GM06990 (cell line): ENCODE results near the gene CPXM1.

Experiments
- DNase-seq: peaks from one replicate; pipeline ENCODE4 v3.0.0-alpha.2; 2011; ENCODE audit not compliant: insufficient read length; ENCODE audit errors: extremely low read depth
- H3K27me3 ChIP-seq: replicated peaks from 2 replicates; pipeline ENCODE4 v1.6.0; 2011; ENCODE audit warnings: low read length; ENCODE audit not compliant: control insufficient read depth, insufficient read depth
- H3K36me3 ChIP-seq: 2 replicates; pipeline ENCODE4 v1.5.1; 2011; ENCODE audit warnings: low read length; ENCODE audit not compliant: control insufficient read depth, insufficient read depth
- H3K4me3 ChIP-seq: replicated peaks from 2 replicates; pipeline ENCODE4 v1.5.1; 2011; ENCODE audit warnings: low read depth, mild to moderate bottlenecking, control low read depth, low read length
- TF ChIP-seq, protein P1 (sequence below): IDR thresholded peaks from 2 replicates; pipeline ENCODE4 v1.5.1; 2011; ENCODE audit warnings: low read length, control low read depth, mild to moderate bottlenecking, inconsistent platforms; ENCODE audit not compliant: insufficient read depth, poor library complexity, severe bottlenecking

The CPXM1 gene

DNA sequence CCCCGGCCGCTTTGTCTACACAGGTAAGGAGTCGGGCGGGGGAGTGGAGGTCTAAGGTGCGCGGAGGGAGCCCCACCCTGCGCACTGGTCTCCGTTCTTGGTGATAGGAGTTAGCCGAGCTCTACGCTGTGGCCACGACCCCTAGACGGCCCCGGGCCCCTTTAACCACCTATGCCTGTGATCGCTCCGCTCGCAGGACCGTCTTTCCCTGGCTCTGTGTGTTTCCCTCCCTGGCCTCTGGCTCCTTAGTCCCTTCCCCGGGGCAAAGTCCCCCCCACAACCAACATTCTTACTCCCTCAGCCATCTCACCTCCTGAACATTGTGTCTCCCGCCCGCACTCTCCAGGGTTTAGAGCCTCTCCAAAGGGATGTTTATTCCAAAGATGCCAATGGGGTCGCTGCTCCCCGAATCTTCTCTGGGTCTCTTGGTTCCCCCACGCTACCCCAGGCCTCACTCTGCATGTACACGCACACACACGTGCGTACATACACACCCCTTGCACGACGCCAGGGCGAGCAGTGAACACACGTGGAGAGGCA, 50.4 kb downstream of the CPXM1 start:
- no peak overlapping the region for H3K4me3 ChIP-seq
- TF ChIP-seq, protein P1, sequence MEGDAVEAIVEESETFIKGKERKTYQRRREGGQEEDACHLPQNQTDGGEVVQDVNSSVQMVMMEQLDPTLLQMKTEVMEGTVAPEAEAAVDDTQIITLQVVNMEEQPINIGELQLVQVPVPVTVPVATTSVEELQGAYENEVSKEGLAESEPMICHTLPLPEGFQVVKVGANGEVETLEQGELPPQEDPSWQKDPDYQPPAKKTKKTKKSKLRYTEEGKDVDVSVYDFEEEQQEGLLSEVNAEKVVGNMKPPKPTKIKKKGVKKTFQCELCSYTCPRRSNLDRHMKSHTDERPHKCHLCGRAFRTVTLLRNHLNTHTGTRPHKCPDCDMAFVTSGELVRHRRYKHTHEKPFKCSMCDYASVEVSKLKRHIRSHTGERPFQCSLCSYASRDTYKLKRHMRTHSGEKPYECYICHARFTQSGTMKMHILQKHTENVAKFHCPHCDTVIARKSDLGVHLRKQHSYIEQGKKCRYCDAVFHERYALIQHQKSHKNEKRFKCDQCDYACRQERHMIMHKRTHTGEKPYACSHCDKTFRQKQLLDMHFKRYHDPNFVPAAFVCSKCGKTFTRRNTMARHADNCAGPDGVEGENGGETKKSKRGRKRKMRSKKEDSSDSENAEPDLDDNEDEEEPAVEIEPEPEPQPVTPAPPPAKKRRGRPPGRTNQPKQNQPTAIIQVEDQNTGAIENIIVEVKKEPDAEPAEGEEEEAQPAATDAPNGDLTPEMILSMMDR, result no peak
- H3K36me3 ChIP-seq, result no peaks in the 10 kb centered on the region
- H3K27me3 ChIP-seq, result peaks cover 2% of the 10 kb centered on the region; the same call in 1 of the 2 replicates
- no peak for DNase-seq

DNA sequence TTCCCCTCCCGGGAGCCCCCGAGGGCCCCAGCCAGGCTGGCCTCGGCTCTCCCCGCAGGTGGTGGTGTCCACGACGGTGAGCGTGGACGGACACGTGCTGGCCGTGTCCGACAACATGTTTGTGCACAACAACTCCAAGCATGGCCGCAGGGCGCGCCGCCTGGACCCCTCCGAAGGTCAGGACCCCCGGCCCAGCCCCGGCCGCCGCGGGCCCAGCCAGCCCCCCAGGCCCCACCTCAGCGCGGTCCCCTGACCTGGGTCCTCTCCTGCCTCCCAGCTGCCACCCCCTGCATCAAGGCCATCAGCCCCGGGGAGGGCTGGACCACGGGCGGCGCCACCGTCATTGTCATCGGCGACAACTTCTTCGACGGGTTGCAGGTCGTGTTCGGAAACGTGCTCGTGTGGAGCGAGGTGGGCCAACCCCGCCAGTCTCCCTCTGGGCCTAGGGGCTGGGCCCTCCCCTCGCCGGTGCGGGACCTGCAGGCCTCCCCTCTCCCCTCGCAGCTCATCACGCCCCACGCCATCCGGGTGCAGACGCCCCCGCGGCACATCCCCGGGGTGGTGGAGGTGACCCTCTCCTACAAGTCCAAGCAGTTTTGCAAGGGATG, 51.0 kb downstream of the CPXM1 start:
- Histone ChIP-seq H3K27me3 (peaks cover 2% of the 10 kb centered on the region; the same call in 1 of the 2 replicates), H3K36me3 (no peaks in the 10 kb centered on the region), H3K4me3 (no peak overlapping the region)
- TF ChIP-seq, protein P1, result no peak
- DNase-seq, result no peak

DNA sequence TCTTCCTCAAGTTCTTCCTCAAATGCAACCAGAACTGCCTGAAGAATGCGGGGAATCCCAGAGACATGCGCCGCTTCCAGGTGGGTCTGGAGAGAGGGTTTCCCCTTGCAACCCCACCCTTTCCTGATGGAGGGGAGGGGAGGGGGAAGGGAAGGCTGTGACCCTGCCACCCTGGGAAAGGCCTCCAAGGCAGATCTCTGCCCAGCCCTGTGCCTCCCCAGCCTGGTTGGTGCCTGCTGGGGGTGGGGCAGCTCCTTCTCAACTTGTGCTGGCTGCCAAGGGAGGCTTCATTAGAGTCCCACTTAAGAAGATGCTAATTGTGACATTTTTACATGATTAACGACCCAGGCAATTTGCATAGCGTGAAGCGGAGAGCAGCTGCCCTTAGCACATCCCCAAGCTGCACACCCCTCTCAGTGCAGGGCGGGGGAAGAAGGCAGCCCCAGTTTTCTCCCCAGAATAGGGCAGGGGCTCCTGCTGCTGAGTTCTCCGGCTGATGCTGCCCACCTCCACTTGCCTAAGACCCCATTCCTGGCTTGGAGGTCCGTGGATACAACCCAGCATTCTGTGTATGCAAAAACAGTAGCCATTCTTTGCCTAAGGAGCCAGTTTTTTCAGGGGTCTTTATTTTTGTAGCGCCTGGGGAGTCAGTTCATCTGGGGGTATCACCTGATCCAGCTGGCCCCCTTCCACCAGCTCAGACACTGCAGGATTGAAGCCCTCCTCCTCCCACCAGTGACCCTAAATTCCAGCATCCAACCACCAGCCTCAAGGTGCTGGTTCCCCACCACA, 51.7 kb downstream of the CPXM1 start:
- DNase-seq, result no peak
- no peak overlapping the region for H3K4me3 ChIP-seq
- H3K27me3 ChIP-seq, result peaks cover 2% of the 10 kb centered on the region; the same call in 1 of the 2 replicates
- no peaks in the 10 kb centered on the region for H3K36me3 ChIP-seq
- TF ChIP-seq, protein P1, result no peak

DNA sequence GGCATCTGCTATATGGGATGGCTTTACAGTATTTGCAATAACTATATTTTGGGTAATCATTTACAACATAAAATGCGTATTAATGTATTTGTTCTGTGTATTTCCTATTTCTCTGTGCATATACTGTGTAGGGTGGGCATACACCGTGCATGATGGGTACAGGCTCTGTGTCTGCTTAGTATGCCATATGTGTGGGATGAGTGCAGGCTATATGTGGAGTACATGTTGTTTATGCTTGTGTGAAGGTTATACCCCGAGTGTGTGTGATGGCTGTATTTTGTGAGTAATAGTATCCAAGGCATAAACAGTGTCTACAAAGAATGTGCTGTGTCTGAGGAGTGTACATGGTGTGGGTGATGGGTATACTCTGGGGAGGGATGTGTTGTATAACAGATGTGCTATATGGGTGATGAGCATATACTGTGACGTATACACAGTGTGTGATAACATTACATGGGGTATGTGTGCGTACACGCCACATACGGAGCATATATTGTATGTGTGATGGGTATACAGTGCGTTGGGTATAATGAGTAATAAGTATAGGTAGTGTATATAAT, 52.7 kb downstream of the CPXM1 start:
- TF ChIP-seq, protein P1, result no peak
- Histone ChIP-seq H3K27me3 (no peaks in the 10 kb centered on the region; the same call in 1 of the 2 replicates), H3K36me3 (no peaks in the 10 kb centered on the region), H3K4me3 (no peak overlapping the region)
- DNase-seq, result no peak

DNA sequence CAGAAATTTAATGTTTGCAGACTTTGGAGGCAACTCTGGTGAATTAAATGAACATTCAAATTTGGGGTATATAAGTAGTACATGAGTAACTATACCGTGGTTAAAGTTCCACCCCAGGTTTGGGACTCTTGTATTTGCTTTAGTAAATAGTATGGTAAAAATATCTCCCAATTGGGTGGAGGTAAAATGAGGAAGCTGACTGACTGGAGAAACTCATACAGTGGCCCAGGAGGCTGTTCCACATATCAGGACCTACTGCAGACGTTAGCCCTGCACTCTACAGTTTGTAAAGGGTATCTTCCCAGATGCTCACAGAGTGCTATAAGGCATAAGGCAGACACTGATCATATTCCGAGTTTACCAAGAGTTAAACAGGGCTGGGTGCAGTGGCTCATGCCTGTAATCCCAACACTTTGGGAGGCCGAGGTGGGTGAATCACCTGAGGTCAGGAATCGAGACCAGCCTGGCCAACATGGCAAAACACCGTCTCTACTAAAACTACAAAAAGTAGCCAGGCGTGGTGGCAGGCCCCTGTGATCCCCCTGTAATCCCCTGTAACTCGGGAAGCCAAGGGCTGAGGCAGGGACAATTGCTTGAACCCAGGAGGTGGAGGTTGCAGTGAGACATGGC, 53.7 kb downstream of the CPXM1 start:
- TF ChIP-seq, protein P1, result no peak
- no peak for DNase-seq
- Histone ChIP-seq H3K27me3 (no peaks in the 10 kb centered on the region; the same call in 1 of the 2 replicates), H3K4me3 (no peak overlapping the region), H3K36me3 (no peaks in the 10 kb centered on the region)
